Omental fat pad (tissue), 4 donors: Measurements from ENCODE around the gene SORCS2. TPM values are rescaled to one million over a fixed set of nuclear protein-coding genes. Genes with fewer than 3 reads are reported as not detected.

ENCODE experiments used
- ATAC-seq: fragments of 150-250 bp; one replicate; pipeline ENCODE4 v1.9.1; 2016; ENCODE audit warnings: mild to moderate bottlenecking, moderate library complexity; ENCODE audit not compliant: low FRiP score
- DNase-seq: peaks from one replicate; pipeline ENCODE4 v3.0.0-alpha.2; 2019; ENCODE audit warnings: low spot score
- CTCF ChIP-seq, 3 donors: fragments of 450-650 bp; IDR thresholded peaks; one replicate each; pipeline ENCODE4 v1.5.1; 2016 to 2017; ENCODE audit warnings: antibody characterized with exemption in 3 of 3, mild to moderate bottlenecking in 3 of 3, moderate library complexity in 2 of 3
- total RNA-seq, 4 donors: library from RNA; depleted of rRNA; stranded (reverse); fragments of >200 nt; gene quantifications; one replicate each; pipeline ENCODE4 v1.1.0, GENCODE V29; 2016

Gene SORCS2
- total RNA-seq, 4 donors from 2014 or later: 0.63 to 4.6 (median 1.2) TPM

DNA sequence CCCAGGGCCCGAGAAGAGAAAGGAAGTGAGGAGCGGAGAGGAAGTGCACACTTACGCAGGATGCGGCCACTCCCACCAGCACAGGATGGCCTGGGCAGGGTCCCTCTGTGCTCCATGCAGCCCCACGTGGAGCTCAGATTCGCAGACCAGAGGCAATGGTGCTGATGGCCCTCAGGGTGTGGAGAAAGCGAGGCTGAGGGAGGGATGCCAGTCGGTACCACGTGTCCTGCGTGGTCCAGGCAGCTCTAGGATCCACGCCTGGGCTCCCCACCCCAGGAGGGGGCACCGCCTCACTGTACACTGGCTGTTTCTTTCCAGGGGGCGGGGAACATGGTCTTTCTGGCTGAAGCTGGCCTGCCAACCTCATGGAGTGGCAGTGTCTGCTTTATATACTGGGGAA lies 505.5 kb downstream of the SORCS2 start:
- DNase-seq: no peak
- ATAC-seq: no peak
- TF ChIP-seq CTCF (IDR thresholded peaks at IDR 0.05): no peak

- ATAC-seq (no peak), DNase-seq (no peak)
- no peak for TF ChIP-seq CTCF (IDR thresholded peaks at IDR 0.05)
Measured at GRCh38 chr4:7698584-7698983, 506.2 kb downstream of the SORCS2 start.

DNA sequence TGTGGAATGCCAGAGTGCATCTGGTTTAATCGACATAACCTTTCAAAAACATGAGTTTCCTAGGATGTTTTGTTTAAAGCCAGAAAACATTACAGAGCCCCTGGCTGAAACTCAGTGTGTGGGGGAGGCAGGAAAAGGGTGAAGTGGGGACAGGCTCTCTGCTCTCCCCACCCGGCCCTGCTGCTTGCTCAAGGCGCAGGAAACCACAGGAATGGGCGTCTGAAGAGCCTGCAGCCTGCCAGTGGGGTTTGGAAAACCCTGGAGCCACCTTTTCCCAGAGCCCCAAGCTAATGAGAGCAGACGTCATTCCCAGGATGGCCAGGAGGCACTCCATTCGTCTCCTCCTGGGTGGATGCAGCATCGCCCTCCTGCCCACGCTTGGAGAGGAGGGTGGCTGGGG lies 506.7 kb downstream of the SORCS2 start:
- ATAC-seq (no peak), DNase-seq (no peak)
- TF ChIP-seq CTCF (IDR thresholded peaks at IDR 0.05): no peak

- no peak for ATAC-seq
- DNase-seq: no peak
- no peak for TF ChIP-seq CTCF (IDR thresholded peaks at IDR 0.05)
Measured at GRCh38 chr4:7699825-7700224, 507.5 kb downstream of the SORCS2 start.

DNA sequence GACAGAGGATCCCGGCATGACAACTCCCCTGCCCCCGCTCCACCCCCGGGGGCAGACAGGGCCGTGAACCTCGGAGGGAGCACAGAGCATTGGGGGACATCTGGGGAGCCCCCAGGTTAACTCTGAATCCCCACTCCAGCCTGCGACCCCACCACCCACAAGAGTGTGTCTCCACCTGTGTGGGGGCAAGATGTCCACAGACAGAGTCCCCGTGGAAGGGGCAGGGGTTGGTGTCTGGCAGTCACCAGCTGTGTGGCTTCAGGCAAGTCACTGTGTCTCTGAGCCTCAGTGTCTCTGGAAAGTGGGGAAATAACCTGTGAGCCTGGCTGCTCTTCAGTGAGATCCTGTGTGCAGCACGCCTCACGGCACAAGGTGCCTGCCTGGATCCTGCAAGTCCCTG lies 508.3 kb downstream of the SORCS2 start:
- no peak for ATAC-seq
- TF ChIP-seq CTCF (IDR thresholded peaks at IDR 0.05): no peak
- no peak for DNase-seq

GRCh38 chr4:7701866-7702649 lies 509.7 kb downstream of the SORCS2 start:
- no peak for TF ChIP-seq CTCF (IDR thresholded peaks at IDR 0.05)
- ATAC-seq: no peak
- DNase-seq: no peak

GRCh38 chr4:7703688-7704087 lies 511.4 kb downstream of the SORCS2 start:
- TF ChIP-seq CTCF (IDR thresholded peaks at IDR 0.05): no peak
- ATAC-seq (no peak), DNase-seq (no peak)
